HG03064 (cell line): ENCODE measurements around the gene SEPTIN11.

Source experiments
- ATAC-seq: cut with Tn5 transposase; IDR thresholded peaks from one replicate; pipeline ENCODE4 v1.9.1; 2021; ENCODE audit warnings: low read depth; ENCODE audit not compliant: unreplicated experiment

Gene SEPTIN11

DNA sequence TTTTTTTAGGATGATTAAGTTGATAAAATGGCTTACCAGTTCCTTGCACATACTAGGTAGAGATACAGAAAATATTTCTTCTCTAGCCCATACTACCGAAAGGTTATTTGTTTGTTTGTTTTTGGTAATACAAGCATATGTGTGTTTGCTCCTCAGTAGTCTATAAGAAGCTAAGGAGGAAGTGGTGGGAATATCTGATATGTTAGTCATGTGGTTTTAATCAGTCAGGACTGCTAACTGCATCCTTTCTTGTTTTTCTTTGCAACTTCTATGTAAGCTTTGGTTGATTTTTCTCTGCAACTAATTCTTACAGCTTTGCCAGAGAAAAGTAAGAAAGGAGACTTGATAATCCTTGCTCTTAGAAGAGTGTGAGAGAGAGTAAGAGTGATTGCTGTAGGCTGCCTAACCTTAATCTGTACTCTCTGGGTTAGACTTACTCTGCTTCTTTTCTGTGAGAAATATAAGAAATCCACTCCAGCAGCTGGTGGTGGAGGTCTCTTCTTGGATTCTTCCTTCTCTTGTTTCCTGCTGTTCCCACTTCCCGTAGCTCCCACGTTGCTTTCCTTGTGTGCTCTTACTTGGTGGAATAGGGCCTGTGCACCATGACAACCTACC, 28.3 kb downstream of the SEPTIN11 start:
- no peak for ATAC-seq

GRCh38 chr4:76979236-76979635, 29.7 kb downstream of the SEPTIN11 start:
- no peak for ATAC-seq

- no peak for ATAC-seq
Observed at GRCh38 chr4:76980261-76980660, 30.7 kb downstream of the SEPTIN11 start.

- ATAC-seq: no peak
Observed at GRCh38 chr4:76981644-76982043, 32.1 kb downstream of the SEPTIN11 start.

GRCh38 chr4:76982638-76983584, 33.4 kb downstream of the SEPTIN11 start:
- ATAC-seq: no peak

DNA sequence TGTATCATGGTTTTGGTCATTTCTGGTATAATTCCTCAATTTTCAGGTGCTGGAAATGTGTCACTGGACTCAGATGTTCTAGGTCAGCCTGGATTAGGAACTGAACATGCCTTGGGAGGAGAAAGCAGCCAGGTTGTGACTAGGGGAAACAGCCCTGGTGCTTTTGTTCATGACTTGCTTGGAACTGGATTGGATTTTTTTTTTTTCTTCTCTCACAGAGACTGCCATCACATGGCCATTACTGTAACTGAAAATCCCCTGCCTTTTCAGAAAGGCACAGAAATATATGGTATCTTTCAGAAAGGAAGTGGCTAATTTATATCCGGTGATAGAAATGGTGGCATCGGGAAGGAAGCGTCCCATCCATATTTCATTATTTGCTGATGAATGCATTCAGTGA, 34.6 kb downstream of the SEPTIN11 start:
- ATAC-seq: peak; percentile 41

DNA sequence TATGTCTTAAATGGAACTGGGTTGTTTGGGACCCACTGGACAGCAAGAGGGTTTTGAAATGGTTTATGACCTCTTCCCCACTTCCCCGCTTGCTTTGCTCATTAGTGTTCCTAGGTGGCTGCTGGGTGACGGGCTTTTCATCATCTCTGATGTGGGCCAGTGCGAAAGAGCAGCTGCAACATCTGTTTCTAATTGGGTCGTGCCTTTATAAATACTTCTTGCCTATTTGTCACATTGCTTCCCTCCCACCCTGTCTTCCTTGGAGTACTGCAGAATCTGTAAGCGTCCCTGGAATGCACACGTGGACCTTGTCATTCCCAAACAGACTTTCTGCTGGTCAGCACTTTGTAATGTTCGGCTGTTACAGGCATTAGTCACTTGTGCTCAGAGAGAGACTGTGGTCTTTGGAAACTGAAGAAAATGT, 35.2 kb downstream of the SEPTIN11 start:
- ATAC-seq: no peak

DNA sequence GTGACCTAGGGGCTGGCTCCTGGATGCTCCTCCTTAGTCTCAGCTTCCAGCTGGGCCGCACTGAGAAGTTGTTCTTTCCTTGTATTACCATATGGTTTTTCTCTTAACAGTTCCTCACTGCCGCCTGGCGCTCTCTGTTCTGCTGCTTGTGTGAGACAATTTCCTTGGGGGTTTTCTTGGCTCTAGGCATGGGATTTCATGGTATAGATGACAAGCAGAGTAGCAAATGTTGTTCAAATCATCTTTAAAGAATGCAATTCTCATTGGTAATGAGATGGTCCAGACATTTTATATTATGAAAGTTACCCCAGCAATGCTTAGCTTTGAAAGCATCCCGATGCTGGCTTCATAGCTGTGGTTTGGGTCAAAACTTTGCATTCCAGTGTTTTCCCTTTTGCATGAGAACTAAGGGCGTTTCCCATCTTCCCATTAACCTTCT, 37.6 kb downstream of the SEPTIN11 start:
- no peak for ATAC-seq

DNA sequence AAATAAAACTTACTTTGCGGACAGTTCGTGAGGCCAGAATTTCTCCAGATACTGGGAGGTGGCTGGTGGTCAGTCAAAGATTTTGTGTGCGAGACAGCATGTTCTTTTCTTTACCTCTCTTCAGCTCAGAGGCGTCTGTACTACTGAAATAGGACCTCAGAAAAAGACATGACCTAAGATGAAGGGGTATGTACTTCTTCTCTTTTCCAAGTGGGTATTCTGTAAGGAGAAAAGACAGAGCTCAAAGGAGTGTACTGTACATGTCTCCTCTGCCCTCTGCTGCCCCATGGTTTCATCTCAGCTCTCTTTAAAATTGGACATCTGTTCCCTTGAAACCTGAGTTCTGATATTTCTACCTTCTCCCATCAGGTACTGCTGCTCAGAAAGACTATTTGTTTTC, 38.1 kb downstream of the SEPTIN11 start:
- no peak for ATAC-seq

- no peak for ATAC-seq
Observed at GRCh38 chr4:76989391-76990061, 40.0 kb downstream of the SEPTIN11 start.

GRCh38 chr4:76990288-76991080, 40.9 kb downstream of the SEPTIN11 start:
- ATAC-seq: no peak

- ATAC-seq: no peak
Observed at GRCh38 chr4:76991161-76991660, 41.7 kb downstream of the SEPTIN11 start.

DNA sequence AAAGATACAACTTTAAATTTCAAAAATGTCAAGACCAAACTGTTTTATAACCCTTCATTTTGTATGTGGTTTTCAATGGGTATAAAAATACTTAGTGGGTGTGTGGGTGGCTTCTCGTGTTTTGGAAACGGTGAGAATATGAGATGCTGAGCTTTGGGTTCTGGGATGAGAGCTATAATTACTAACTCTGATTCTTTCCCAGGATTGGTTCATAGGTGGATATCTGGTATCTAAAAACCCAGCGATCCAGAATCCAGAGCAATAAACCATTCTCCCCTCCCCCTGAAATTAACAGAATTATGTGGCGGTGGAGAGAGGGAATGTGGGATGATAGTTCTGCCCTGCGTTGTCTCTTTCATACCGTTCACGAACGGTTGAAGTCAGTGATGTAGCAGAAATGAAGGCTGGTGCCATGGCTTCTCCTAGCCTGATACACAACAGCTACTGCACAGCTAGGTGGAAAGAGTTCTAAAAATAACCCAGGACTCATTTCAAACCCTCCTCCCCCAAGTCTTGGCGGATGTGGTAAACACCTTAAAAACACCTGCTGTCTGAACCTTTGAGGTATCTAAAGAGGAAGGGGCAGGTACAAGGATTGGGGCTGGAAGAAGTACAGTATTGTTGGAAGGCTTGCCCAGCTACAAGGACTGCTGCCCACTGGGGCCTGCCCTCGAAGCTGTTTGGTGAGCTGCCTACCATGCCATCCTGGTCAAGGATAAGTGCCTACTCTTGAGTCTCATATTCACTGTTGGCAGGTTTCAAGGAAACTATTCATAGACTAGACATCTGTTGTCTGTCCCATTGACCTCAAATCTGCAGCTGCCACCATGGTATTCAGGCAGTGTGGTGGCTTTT, 44.5 kb downstream of the SEPTIN11 start:
- peak; percentile 76 for ATAC-seq

DNA sequence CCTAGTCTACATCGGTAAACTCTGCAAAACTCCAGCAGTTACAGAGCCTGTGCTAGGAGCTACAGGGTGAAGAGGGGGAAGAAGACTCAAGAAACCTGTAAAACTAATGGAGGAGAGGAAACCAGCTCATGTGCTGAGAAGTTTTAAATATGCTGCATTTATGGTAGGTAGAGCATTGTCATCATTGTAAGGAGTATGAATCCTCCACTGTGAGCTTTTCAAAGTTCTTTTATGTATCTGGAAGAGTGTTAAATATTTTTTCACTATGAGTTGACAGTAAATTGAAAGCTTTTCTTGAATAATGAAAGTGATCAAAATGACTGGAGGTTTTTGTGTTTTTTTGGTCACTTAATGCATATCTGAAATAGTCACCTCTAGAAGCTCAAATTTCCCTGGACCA, 46.2 kb downstream of the SEPTIN11 start:
- ATAC-seq: no peak

DNA sequence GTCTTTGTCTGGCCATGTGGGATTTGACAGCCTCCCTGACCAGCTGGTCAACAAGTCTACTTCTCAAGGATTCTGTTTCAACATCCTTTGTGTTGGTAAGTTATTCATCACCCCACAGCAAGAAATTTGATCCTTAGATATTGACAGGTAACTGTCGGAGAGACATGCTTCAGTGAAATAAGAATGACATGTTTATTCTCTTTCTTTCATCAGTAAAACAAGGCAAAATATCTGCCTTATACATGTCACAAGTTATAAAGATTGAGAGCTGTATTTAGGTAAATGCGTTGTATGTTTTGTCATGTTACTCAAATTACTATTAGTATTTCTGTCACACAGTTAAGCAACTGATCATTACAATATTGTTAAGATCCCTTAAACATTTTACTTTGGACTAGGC, 46.9 kb downstream of the SEPTIN11 start:
- ATAC-seq: no peak

DNA sequence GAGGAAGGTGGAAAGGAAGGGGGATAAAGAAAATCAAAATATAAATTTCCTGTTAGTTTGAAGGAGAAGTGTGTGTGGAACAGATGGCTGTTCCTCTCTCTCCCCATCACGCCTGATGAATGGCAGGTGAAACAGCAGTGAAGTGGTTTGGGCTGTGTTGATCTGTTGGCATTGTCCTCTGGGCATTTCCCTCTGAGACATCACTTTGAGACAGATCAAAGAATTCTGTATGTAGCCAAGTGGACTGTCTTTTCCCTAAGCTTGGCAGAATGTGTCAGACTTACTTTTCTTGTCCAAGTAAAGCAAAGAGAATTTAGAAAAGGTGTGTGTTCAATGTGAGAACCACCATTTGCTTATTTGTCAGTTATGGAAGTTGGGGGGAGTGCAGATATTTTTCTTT, 47.5 kb downstream of the SEPTIN11 start:
- no peak for ATAC-seq

GRCh38 chr4:76997532-76997931, 48.0 kb downstream of the SEPTIN11 start:
- ATAC-seq: no peak

DNA sequence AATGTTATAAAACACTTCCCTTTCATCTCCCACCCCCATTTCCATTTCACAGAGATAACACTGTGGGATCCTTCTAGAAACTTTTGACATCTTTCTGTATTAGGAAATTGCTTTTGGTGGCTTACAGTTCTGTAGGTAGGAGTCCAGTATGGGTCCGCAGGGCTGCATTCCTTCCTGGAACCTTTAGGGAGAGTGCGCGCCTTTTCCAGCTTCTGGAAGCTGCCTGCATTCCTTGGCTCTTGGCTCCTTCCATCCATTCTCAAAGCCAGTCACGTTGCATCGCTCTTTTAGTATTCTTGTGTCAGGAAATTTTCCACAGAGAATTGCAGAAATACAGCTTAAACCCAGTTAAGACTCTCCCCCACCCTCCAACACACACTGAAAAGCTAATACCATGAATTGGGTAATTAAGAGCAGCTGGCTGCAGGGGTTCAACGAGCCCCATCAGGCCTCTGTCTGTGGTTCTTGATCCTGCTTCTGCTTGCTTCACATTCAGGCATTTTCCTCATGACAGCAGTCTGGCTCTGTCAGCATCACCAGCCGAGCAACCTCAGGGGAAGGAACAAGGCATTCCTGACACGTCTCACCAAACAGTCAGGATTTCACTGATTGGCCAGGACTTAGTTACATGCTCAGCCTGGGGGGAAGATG, 48.8 kb downstream of the SEPTIN11 start:
- ATAC-seq: no peak
